PC-3 (cell line): ENCODE results near the gene ALDH3B2. TPM values are rescaled to one million over a fixed set of nuclear protein-coding genes. Genes with fewer than 3 reads are reported as not detected.

Experiments used
- ATAC-seq: fragments of 200-7000 bp; cut with Tn5 transposase; 2 replicates; pipeline ENCODE4 v1.9.1; 2020; ENCODE audit warnings: mild to moderate bottlenecking, moderate library complexity
- BruUV-seq: library from RNA; stranded (reverse); fragments of 400-500 nt; replicated peaks from 2 replicates; lab custom pipeline; 2021; lab: Mats Ljungman, UMichigan
- CTCF ChIA-PET: fragments of 300-600 bp; sonication (Branson Sonifier 250); formaldehyde crosslinking; loops from one replicate; lab custom pipeline; 2022; ENCODE audit warnings: antibody characterized with exemption; lab: Charles Lee
- POLR2A ChIA-PET: fragments of 300-600 bp; sonication (Branson Sonifier 250); formaldehyde crosslinking; loops from one replicate; lab custom pipeline; 2022; ENCODE audit warnings: antibody characterized with exemption; ENCODE audit not compliant: unreplicated experiment; lab: Charles Lee
- DNase-seq: peaks from one replicate; pipeline ENCODE4 v3.0.0-alpha.2; 2015
- H2AFZ ChIP-seq: fragments of 300-600 bp; sonication (generic); 2 replicates; pipeline ENCODE4 v1.6.0; 2016; ENCODE audit warnings: antibody characterized with exemption, low read length
- H3F3A ChIP-seq: fragments of 300-600 bp; sonication (generic); one replicate; pipeline ENCODE4 v1.6.0; 2017; ENCODE audit warnings: antibody characterized with exemption, low read length, control low read depth, mild to moderate bottlenecking; ENCODE audit not compliant: unreplicated experiment
- H3K27ac ChIP-seq: fragments of 300-600 bp; sonication (generic); 2 replicates; pipeline ENCODE4 v1.5.1; 2016; ENCODE audit warnings: mild to moderate bottlenecking, low read length
- H3K27me3 ChIP-seq: fragments of 300-600 bp; sonication (generic); 2 replicates; pipeline ENCODE4 v1.6.1; 2016; ENCODE audit warnings: low read length, mixed read lengths
- H3K36me3 ChIP-seq: fragments of 300-600 bp; sonication (generic); 2 replicates; pipeline ENCODE4 v1.6.1; 2016; ENCODE audit warnings: low read depth, mixed run types, low read length, mixed read lengths
- H3K4me1 ChIP-seq: fragments of 300-600 bp; sonication (generic); 2 replicates; pipeline ENCODE4 v1.5.1; 2016; ENCODE audit warnings: low read length; ENCODE audit not compliant: insufficient read depth
- H3K4me2 ChIP-seq: fragments of 300-600 bp; sonication (generic); 2 replicates; pipeline ENCODE4 v1.6.0; 2016; ENCODE audit warnings: low read length
- H3K4me3 ChIP-seq: fragments of 300-600 bp; sonication (generic); 2 replicates; pipeline ENCODE4 v1.5.1; 2016; ENCODE audit warnings: mild to moderate bottlenecking, low read length, mixed read lengths
- H3K79me2 ChIP-seq: fragments of 300-600 bp; sonication (generic); 2 replicates; pipeline ENCODE4 v1.6.1; 2017; ENCODE audit warnings: low read length, mixed read lengths
- H3K9ac ChIP-seq: fragments of 300-600 bp; sonication (generic); 2 replicates; pipeline ENCODE4 v1.6.0; 2016; ENCODE audit warnings: mild to moderate bottlenecking, low read length
- H3K9me2 ChIP-seq: fragments of 300-600 bp; sonication (generic); replicated peaks from 2 replicates; pipeline ENCODE4 v1.6.1; 2016; ENCODE audit warnings: mixed run types, low read length, mixed read lengths
- H3K9me3 ChIP-seq: fragments of 300-600 bp; sonication (generic); 2 replicates; pipeline ENCODE4 v1.6.1; 2016; ENCODE audit warnings: low read length, mixed read lengths
- H4K20me1 ChIP-seq: fragments of 300-600 bp; sonication (generic); 2 replicates; pipeline ENCODE4 v1.6.1; 2016; ENCODE audit warnings: low read length, mixed read lengths
- CTCF ChIP-seq: fragments of 300-600 bp; sonication (generic); conservative IDR thresholded peaks from 2 replicates; pipeline ENCODE4 v1.5.1; 2017; ENCODE audit warnings: antibody characterized with exemption, low read depth, mild to moderate bottlenecking, low read length
- EZH2 ChIP-seq: fragments of 300-600 bp; sonication (generic); IDR thresholded peaks from one replicate; pipeline ENCODE4 v1.6.1; 2017; ENCODE audit warnings: antibody characterized with exemption, mild to moderate bottlenecking, low read length; ENCODE audit not compliant: unreplicated experiment
- EZH2phosphoT487 ChIP-seq: fragments of 300-600 bp; sonication (generic); IDR thresholded peaks from 2 replicates; pipeline ENCODE4 v1.6.1; 2018; ENCODE audit warnings: mild to moderate bottlenecking, antibody characterized with exemption, low read length, borderline replicate concordance
- intact Hi-C: fragments of 100-400 bp; cut with micrococcal nuclease; formaldehyde crosslinking; loops from 2 replicates; pipeline ENCODE4 v1.9.0; 2023
- total RNA-seq: library from RNA; depleted of rRNA; stranded (reverse); fragments of >200 nt; gene quantifications from 2 replicates; pipeline ENCODE4 v1.2.3, GENCODE V29; 2014

The ALDH3B2 gene
- total RNA-seq, 1 experiment from 2014 or later = not detected

- Histone ChIP-seq H3K27ac (peak overlapping the region; percentile 48), H3K9ac (peak overlapping the region; percentile 76), H3K4me1 (peaks cover 18% of the 10 kb centered on the region), H3K9me2 (no peaks in the 10 kb centered on the region), H3K4me2 (peak overlapping the region; percentile 98), H4K20me1 (no peaks in the 10 kb centered on the region), H3K79me2 (no peaks in the 10 kb centered on the region), H3K36me3 (no peaks in the 10 kb centered on the region), H2AFZ (peak overlapping the region; percentile 93), H3K9me3 (no peaks in the 10 kb centered on the region), H3K4me3 (peak overlapping the region; percentile 92), H3F3A (no peaks in the 10 kb centered on the region), H3K27me3 (no peaks in the 10 kb centered on the region)
- TSS peak; percentile 77 for BruUV-seq
- peak; percentile 87 for TF ChIP-seq CTCF
- TF ChIP-seq EZH2 = no peak
- CTCF ChIA-PET = interaction anchor here (0.7 to 2.9 kb wide), 5 partner anchors 10 to 386 kb away, joined by 3 to 32 read pairs (median 4); no protein-coding TSS in a partner anchor
- DNase-seq (peak; percentile 98), ATAC-seq (peak; percentile 78)
- POLR2A ChIA-PET = interaction anchor here (0.5 to 0.9 kb wide), 3 partner anchors 27 to 1860 kb away, joined by 5 to 14 read pairs (median 8); partner anchors contain the start of gene PPP1CA
- intact Hi-C loops = loop anchor here (1.0 kb wide), 1 partner anchor 29 kb away; no protein-coding TSS in a partner anchor
These were observed 44.0 kb downstream of the ALDH3B2 start for GRCh38 chr11:67630228-67630942.

- Histone ChIP-seq H3K4me1 (peaks cover 18% of the 10 kb centered on the region), H3K4me3 (peak within 1 kb of the TSS; percentile 92), H3K79me2 (no peaks in the 10 kb centered on the region), H3F3A (no peaks in the 10 kb centered on the region), H3K9ac (peak within 1 kb of the TSS; percentile 76), H4K20me1 (no peaks in the 10 kb centered on the region), H3K27ac (peak within 1 kb of the TSS; percentile 56), H2AFZ (peak within 1 kb of the TSS; percentile 93), H3K9me3 (no peaks in the 10 kb centered on the region), H3K27me3 (no peaks in the 10 kb centered on the region), H3K4me2 (peak within 1 kb of the TSS; percentile 98), H3K36me3 (no peaks in the 10 kb centered on the region), H3K9me2 (no peaks in the 10 kb centered on the region)
- ChIA-PET CTCF (interaction anchor here (0.7 to 2.9 kb wide), 6 partner anchors 11 to 387 kb away, joined by 3 to 32 read pairs (median 4); no protein-coding TSS in a partner anchor), POLR2A (interaction anchor here (0.6 to 0.9 kb wide), 2 partner anchors 28 to 228 kb away, joined by 5 to 8 read pairs; partner anchors contain the start of gene PPP1CA)
- ATAC-seq (peak; percentile 69), DNase-seq (peak; percentile 93)
- peak; percentile 59; the same call in 1 of the 2 replicates for TF ChIP-seq EZH2phosphoT487
- TF ChIP-seq CTCF = peak; percentile 97
- TF ChIP-seq EZH2 = no peak
- intact Hi-C loops = loop anchor here (1.0 kb wide), 1 partner anchor 30 kb away; no protein-coding TSS in a partner anchor
- BruUV-seq = no TSS peak
These were observed 44.8 kb downstream of the ALDH3B2 start, which contains the start of gene NUDT8 for GRCh38 chr11:67629386-67630227. Gene NUDT8 (minus strand): TSS chr11:67629937. CDS start chr11:67629911, 26 bp downstream.
